Suppressor macrophage (primary cell): ENCODE data around the gene SIAE.
A peak's percentile ranks its signal among the peaks of the same experiment; 100 is the strongest.
"Not testable (repeated sequence)": the region's sequence is repeated elsewhere in the genome, so short reads cannot be mapped to it uniquely, and the experiment has no call there.

ENCODE experiments used
- DNase-seq, 4 experiments: peaks; one replicate each; pipeline ENCODE4 v3.0.0-alpha.2; 2020 to 2022

Gene SIAE

GRCh38 chr11:124622531-124623451 is 50.7 kb downstream of the SIAE start, which contains the start of gene TBRG1:
TBRG1 (plus strand) TSS chr11:124622864; CDS start chr11:124623084, 220 bp downstream.
- peak; percentile 87 to 95 (median 94) for DNase-seq

GRCh38 chr11:124618863-124619262 is 54.7 kb downstream of the SIAE start:
- DNase-seq: no peak

- no peak for DNase-seq
Measured at GRCh38 chr11:124612567-124613246, 60.8 kb downstream of the SIAE start.

GRCh38 chr11:124612045-124612444 is 61.5 kb downstream of the SIAE start:
- no peak for DNase-seq

GRCh38 chr11:124611064-124611463 is 62.5 kb downstream of the SIAE start, which contains the start of gene PANX3:
PANX3 (plus strand) TSS chr11:124611428; CDS start chr11:124611557, 129 bp downstream.
- DNase-seq: no peak

GRCh38 chr11:124610295-124610694 is 63.2 kb downstream of the SIAE start:
- DNase-seq: no peak

- DNase-seq: peak in 3 of 4 experiments; percentile 15 to 63 (median 52)
Measured at GRCh38 chr11:124608147-124608546, 65.4 kb downstream of the SIAE start.

- peak; percentile 79 to 93 (median 89) for DNase-seq
Measured at GRCh38 chr11:124605719-124606118, 67.8 kb downstream of the SIAE start.

- not testable (repeated sequence) for DNase-seq
Measured at GRCh38 chr11:124602723-124603122, 70.8 kb downstream of the SIAE start.

GRCh38 chr11:124602193-124602592 is 71.3 kb downstream of the SIAE start:
- peak; percentile 6 to 57 (median 42) for DNase-seq

GRCh38 chr11:124600621-124601320 is 72.8 kb downstream of the SIAE start:
- DNase-seq: no peak

GRCh38 chr11:124597626-124598025 is 75.9 kb downstream of the SIAE start:
- DNase-seq: peak; percentile 8 to 52 (median 30)

GRCh38 chr11:124595302-124595701 is 78.2 kb downstream of the SIAE start:
- no peak for DNase-seq

- no peak for DNase-seq
Measured at GRCh38 chr11:124592627-124593026, 80.9 kb downstream of the SIAE start.

GRCh38 chr11:124591430-124591829 is 82.1 kb downstream of the SIAE start:
- DNase-seq: no peak

GRCh38 chr11:124586238-124586860 is 87.2 kb downstream of the SIAE start:
- peak; percentile 73 to 83 (median 81) for DNase-seq

GRCh38 chr11:124584681-124585372 is 88.7 kb downstream of the SIAE start:
- no peak for DNase-seq

- no peak for DNase-seq
Measured at GRCh38 chr11:124583781-124584180, 89.8 kb downstream of the SIAE start.
